Liver (tissue), 9 donors: Measurements from ENCODE around the gene FAP. TPM values are rescaled to one million over a fixed set of nuclear protein-coding genes. Genes with fewer than 3 reads are reported as not detected.

ENCODE experiments used
- DNase-seq: peaks from one replicate; pipeline ENCODE4 v3.0.0-alpha.2; 2017; ENCODE audit warnings: low spot score
- H3K27ac ChIP-seq, 2 donors: one replicate each; pipeline ENCODE4 v1.7.0; 2013; ENCODE audit warnings: inconsistent platforms in 2 of 2, low read length in 2 of 2, control low read depth in 1 of 2, low read depth in 1 of 2, mild to moderate bottlenecking in 1 of 2
- H3K27me3 ChIP-seq, 4 donors: one replicate each; pipeline versions ENCODE4 v1.6.1 to v1.7.0; 2013; ENCODE audit warnings: low read length in 3 of 4, inconsistent platforms in 1 of 4, mild to moderate bottlenecking in 1 of 4, moderate library complexity in 1 of 4; ENCODE audit not compliant: control insufficient read depth in 4 of 4, insufficient read depth in 4 of 4
- H3K36me3 ChIP-seq, 4 donors: one replicate each; pipeline versions ENCODE4 v1.6.1 to v1.7.0; 2013; ENCODE audit warnings: low read length in 3 of 4, mild to moderate bottlenecking in 3 of 4, low read depth in 1 of 4, moderate library complexity in 1 of 4; ENCODE audit not compliant: control insufficient read depth in 4 of 4, insufficient read depth in 3 of 4
- H3K4me1 ChIP-seq, 4 donors: one replicate each; pipeline versions ENCODE4 v1.6.1 to v1.7.0; 2013; ENCODE audit warnings: low read length in 3 of 4, mild to moderate bottlenecking in 3 of 4, moderate library complexity in 1 of 4; ENCODE audit not compliant: control insufficient read depth in 4 of 4, insufficient read depth in 4 of 4
- H3K4me3 ChIP-seq, 3 donors: one replicate each; pipeline versions ENCODE4 v1.6.1 to v1.7.0; 2013; ENCODE audit warnings: low read length in 3 of 3, control low read depth in 1 of 3, low read depth in 1 of 3, mild to moderate bottlenecking in 1 of 3
- H3K9ac ChIP-seq, 2 donors: one replicate each; pipeline ENCODE4 v1.7.0; 2013; ENCODE audit warnings: low read length in 2 of 2, mild to moderate bottlenecking in 2 of 2, moderate library complexity in 2 of 2, control low read depth in 1 of 2, low read depth in 1 of 2
- H3K9me3 ChIP-seq, 4 donors: one replicate each; pipeline versions ENCODE4 v1.6.1 to v1.7.0; 2013; ENCODE audit warnings: low read length in 3 of 4; ENCODE audit not compliant: control insufficient read depth in 4 of 4
- EGR1 ChIP-seq, 2 donors: IDR thresholded peaks; 2 replicates each; pipeline ENCODE4 v1.6.1; 2016 to 2018; ENCODE audit warnings: antibody characterized with exemption in 2 of 2, low read depth in 2 of 2
- FOXA1 ChIP-seq: IDR thresholded peaks from 2 replicates; pipeline ENCODE4 v1.6.1; 2016; ENCODE audit warnings: antibody characterized with exemption
- FOXA2 ChIP-seq: IDR thresholded peaks from 2 replicates; pipeline ENCODE4 v1.6.1; 2016; ENCODE audit warnings: antibody characterized with exemption
- GABPA ChIP-seq, 2 donors: IDR thresholded peaks in 1 of 2; conservative IDR thresholded peaks in 1 of 2; 2 replicates each; pipeline ENCODE4 v1.6.1; 2016; ENCODE audit warnings: antibody characterized with exemption in 2 of 2, mild to moderate bottlenecking in 1 of 2, moderate library complexity in 1 of 2
- HNF4A ChIP-seq, 2 donors: conservative IDR thresholded peaks; 2 replicates each; pipeline ENCODE4 v1.6.1; 2016; ENCODE audit warnings: antibody characterized with exemption in 2 of 2, mild to moderate bottlenecking in 2 of 2
- HNF4G ChIP-seq: IDR thresholded peaks from 2 replicates; pipeline ENCODE4 v1.6.1; 2016; ENCODE audit warnings: antibody characterized with exemption
- JUND ChIP-seq, 2 donors: IDR thresholded peaks; 2 replicates each; pipeline ENCODE4 v1.6.1; 2016; ENCODE audit warnings: antibody characterized with exemption in 2 of 2
- MAX ChIP-seq: IDR thresholded peaks from 2 replicates; pipeline ENCODE4 v1.6.1; 2016; ENCODE audit warnings: antibody characterized with exemption
- NR2F2 ChIP-seq: IDR thresholded peaks from 2 replicates; pipeline ENCODE4 v1.6.1; 2016; ENCODE audit warnings: antibody characterized with exemption
- RAD21 ChIP-seq, 2 donors: IDR thresholded peaks; 2 replicates each; pipeline ENCODE4 v1.6.1; 2016; ENCODE audit warnings: antibody characterized with exemption in 2 of 2, mild to moderate bottlenecking in 2 of 2
- REST ChIP-seq: IDR thresholded peaks from 2 replicates; pipeline ENCODE4 v1.6.1; 2016; ENCODE audit warnings: antibody characterized with exemption, mild to moderate bottlenecking
- RXRA ChIP-seq, 2 donors: IDR thresholded peaks; 2 replicates each; pipeline ENCODE4 v1.6.1; 2017 to 2018; ENCODE audit warnings: antibody characterized with exemption in 2 of 2, mild to moderate bottlenecking in 1 of 2
- SP1 ChIP-seq: IDR thresholded peaks from 2 replicates; pipeline ENCODE4 v1.6.1; 2018; ENCODE audit warnings: antibody characterized with exemption, mild to moderate bottlenecking
- TAF1 ChIP-seq: conservative IDR thresholded peaks from 2 replicates; pipeline ENCODE4 v1.6.1; 2016; ENCODE audit warnings: antibody characterized with exemption, mild to moderate bottlenecking
- YY1 ChIP-seq: IDR thresholded peaks from 2 replicates; pipeline ENCODE4 v1.6.1; 2016; ENCODE audit warnings: antibody characterized with exemption, mild to moderate bottlenecking
- WGBS: extraction: QIAGEN DNeasy Blood & Tissue Kit; methylation state at CpG from one replicate; pipeline ENCODE4 v1.1.7; 2013; 5-methylcytosine and 5-hydroxymethylcytosine counted together
- polyA plus RNA-seq, 2 donors: library from polyadenylated mRNA; stranded (reverse) in 1 of 2; unstranded in 1 of 2; fragments of 200-250 nt in 1 of 2; fragments of >200 nt in 1 of 2; fragmentation: Nextera tagmentation in 1 of 2; extraction: Ambion mirVana in 1 of 2; gene quantifications; one replicate each; pipeline versions ENCODE4 v1.2.1 to v1.2.3, GENCODE V29; 2013 to 2015
- total RNA-seq, 2 donors: library from RNA; depleted of rRNA; stranded (reverse); fragments of >200 nt; gene quantifications; one replicate each; pipeline ENCODE4 v1.2.3, GENCODE V29; 2014
- TF ChIP-seq, protein P1 (sequence below): IDR thresholded peaks from 2 replicates; pipeline ENCODE4 v1.6.1; 2016; ENCODE audit warnings: antibody characterized with exemption
- TF ChIP-seq, protein P2 (sequence below): fragments of 150-350 bp; IDR thresholded peaks from 2 replicates; pipeline ENCODE4 v1.5.1; 2017; ENCODE audit warnings: improper control_type of control experiment, low read depth, low read length; ENCODE audit not compliant: missing input control
- donor health status: healthy.
- donor health status: healthy.
- donor health status: healthy.
- donor health status: healthy.
- donor health status: healthy.

The FAP gene
- under 1 TPM; 0.23 to 0.42 TPM for total RNA-seq
- under 1 TPM; 0.10 to 0.23 TPM for polyA plus RNA-seq

- TF ChIP-seq RAD21 (IDR thresholded peaks at IDR 0.05) (no peak), RXRA (IDR thresholded peaks at IDR 0.05) (no peak), YY1 (no peak), MAX (no peak), TAF1 (no peak), FOXA2 (no peak), SP1 (no peak), REST (no peak), EGR1 (IDR thresholded peaks at IDR 0.05; ENCODE audit: low read depth in 2 of 2) (no peak), JUND (IDR thresholded peaks at IDR 0.05) (no peak), FOXA1 (no peak)
- TF ChIP-seq, protein P1, sequence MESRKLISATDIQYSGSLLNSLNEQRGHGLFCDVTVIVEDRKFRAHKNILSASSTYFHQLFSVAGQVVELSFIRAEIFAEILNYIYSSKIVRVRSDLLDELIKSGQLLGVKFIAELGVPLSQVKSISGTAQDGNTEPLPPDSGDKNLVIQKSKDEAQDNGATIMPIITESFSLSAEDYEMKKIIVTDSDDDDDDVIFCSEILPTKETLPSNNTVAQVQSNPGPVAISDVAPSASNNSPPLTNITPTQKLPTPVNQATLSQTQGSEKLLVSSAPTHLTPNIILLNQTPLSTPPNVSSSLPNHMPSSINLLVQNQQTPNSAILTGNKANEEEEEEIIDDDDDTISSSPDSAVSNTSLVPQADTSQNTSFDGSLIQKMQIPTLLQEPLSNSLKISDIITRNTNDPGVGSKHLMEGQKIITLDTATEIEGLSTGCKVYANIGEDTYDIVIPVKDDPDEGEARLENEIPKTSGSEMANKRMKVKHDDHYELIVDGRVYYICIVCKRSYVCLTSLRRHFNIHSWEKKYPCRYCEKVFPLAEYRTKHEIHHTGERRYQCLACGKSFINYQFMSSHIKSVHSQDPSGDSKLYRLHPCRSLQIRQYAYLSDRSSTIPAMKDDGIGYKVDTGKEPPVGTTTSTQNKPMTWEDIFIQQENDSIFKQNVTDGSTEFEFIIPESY, result no peak
- Histone ChIP-seq H3K36me3 (no peaks in the 10 kb centered on the region), H3K4me3 (no peak within 1 kb of the TSS), H3K27ac (no peak within 1 kb of the TSS), H3K9me3 (no peaks in the 10 kb centered on the region), H3K9ac (no peak within 1 kb of the TSS), H3K27me3 (no peaks in the 10 kb centered on the region), H3K4me1 (no peaks in the 10 kb centered on the region)
- WGBS, result 68% methylated on average over 6 of the region's 6 CpGs
- no peak for DNase-seq
These were observed at the start of gene FAP for GRCh38 chr2:162243294-162243693. Gene FAP, minus strand, starts transcription at chr2:162243445. Its CDS starts 118 bp downstream, at chr2:162243327.

- H3K27me3 ChIP-seq, result no peaks in the 10 kb centered on the region
- WGBS, result 83% methylated on average over 3 of the region's 3 CpGs
- no peak for DNase-seq
- TF ChIP-seq HNF4G (no peak), YY1 (no peak), TAF1 (no peak)
- no peaks in the 10 kb centered on the region for H3K9me3 ChIP-seq
- peaks cover 3 to 15% (median 8%) of the 10 kb centered on the region in 4 donors for H3K36me3 ChIP-seq
- H3K27ac ChIP-seq, result no peak overlapping the region
- H3K4me3 ChIP-seq, result no peak overlapping the region
- no peak overlapping the region for H3K9ac ChIP-seq
- peaks cover 0 to 2% (median 0%) of the 10 kb centered on the region in 4 donors for H3K4me1 ChIP-seq
These were observed 48.5 kb upstream of the FAP start for GRCh38 chr2:162291748-162292147.

DNA sequence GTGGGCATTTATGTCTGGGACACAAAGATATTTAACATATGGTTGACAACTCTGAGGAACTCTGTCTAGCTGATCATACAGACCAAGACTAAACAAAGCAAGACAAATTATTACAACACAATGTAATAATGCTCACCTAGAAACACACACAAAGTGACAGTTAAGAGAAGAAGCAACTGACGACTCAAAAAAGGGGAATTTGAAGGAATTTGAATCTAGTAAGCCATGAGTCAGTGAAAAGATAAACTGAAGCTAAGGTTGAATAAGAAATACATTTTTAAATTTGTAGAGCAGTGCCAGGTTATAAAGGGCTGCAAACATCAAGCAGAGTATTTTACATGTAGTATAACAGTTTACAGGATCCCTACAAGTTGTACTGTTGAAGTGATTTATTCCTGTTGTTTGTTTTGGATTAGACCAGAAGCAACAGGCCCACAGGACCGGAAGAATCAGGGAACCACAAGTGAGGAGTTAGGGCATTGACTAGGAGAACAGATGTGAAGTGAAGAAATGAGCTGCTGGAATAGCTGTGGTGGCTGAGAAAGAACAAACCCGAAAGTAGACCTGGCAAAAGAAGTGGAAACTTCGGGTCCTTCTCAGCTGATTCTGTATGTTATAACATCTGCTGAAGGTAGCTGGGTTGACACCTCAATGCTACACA, 39.6 kb upstream of the FAP start:
- Histone ChIP-seq H3K27me3 (no peaks in the 10 kb centered on the region), H3K27ac (no peak overlapping the region), H3K36me3 (peaks cover 0 to 55% (median 37%) of the 10 kb centered on the region in 4 donors), H3K4me3 (no peak overlapping the region), H3K9me3 (no peaks in the 10 kb centered on the region), H3K4me1 (no peaks in the 10 kb centered on the region), H3K9ac (no peak overlapping the region)
- 91% methylated on average over 4 of the region's 4 CpGs for WGBS
- DNase-seq, result no peak
- TF ChIP-seq FOXA2 (no peak), HNF4G (no peak), MAX (no peak), EGR1 (IDR thresholded peaks at IDR 0.05; ENCODE audit: low read depth in 2 of 2) (no peak), HNF4A (conservative IDR thresholded peaks at IDR 0.05) (no peak), JUND (IDR thresholded peaks at IDR 0.05) (no peak), FOXA1 (no peak), GABPA (IDR thresholded peaks at IDR 0.05 in 1 of 2, conservative IDR thresholded peaks at IDR 0.05 in 1 of 2) (no peak), RAD21 (IDR thresholded peaks at IDR 0.05) (no peak), NR2F2 (no peak)
- TF ChIP-seq, protein P2, sequence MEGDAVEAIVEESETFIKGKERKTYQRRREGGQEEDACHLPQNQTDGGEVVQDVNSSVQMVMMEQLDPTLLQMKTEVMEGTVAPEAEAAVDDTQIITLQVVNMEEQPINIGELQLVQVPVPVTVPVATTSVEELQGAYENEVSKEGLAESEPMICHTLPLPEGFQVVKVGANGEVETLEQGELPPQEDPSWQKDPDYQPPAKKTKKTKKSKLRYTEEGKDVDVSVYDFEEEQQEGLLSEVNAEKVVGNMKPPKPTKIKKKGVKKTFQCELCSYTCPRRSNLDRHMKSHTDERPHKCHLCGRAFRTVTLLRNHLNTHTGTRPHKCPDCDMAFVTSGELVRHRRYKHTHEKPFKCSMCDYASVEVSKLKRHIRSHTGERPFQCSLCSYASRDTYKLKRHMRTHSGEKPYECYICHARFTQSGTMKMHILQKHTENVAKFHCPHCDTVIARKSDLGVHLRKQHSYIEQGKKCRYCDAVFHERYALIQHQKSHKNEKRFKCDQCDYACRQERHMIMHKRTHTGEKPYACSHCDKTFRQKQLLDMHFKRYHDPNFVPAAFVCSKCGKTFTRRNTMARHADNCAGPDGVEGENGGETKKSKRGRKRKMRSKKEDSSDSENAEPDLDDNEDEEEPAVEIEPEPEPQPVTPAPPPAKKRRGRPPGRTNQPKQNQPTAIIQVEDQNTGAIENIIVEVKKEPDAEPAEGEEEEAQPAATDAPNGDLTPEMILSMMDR, result no peak
